Keratinocyte (primary cell): ENCODE results near the gene SLC25A30. TPM values are rescaled to one million over a fixed set of nuclear protein-coding genes. Genes with fewer than 3 reads are reported as not detected.

ENCODE experiments used
- DNase-seq: peaks from one replicate; pipeline ENCODE4 v3.0.0-alpha.2; 2011; ENCODE audit warnings: low read depth, missing footprints, low spot score
- FAIRE-seq: peaks from 2 replicates; lab custom pipeline; 2011; peaks lifted over from hg19 to GRCh38; lab: Jason Lieb, UNC
- H2AFZ ChIP-seq: 2 replicates; pipeline ENCODE4 v1.6.0; 2012; ENCODE audit warnings: low read length, control low read depth, inconsistent platforms; ENCODE audit not compliant: control insufficient read depth
- H3K27ac ChIP-seq: 2 replicates; pipeline ENCODE4 v1.5.1; 2011; ENCODE audit warnings: low read length; ENCODE audit not compliant: control insufficient read depth, insufficient read depth
- H3K27me3 ChIP-seq: 3 replicates; pipeline ENCODE4 v1.6.0; 2011; ENCODE audit warnings: low read length; ENCODE audit not compliant: control insufficient read depth, insufficient read depth; ENCODE audit errors: extremely low read depth
- H3K36me3 ChIP-seq, 2 experiments: 2 replicates in 1 of 2; 3 replicates in 1 of 2; pipeline ENCODE4 v1.5.1; 2011; ENCODE audit warnings: low read length in 2 of 2, mild to moderate bottlenecking in 1 of 2; ENCODE audit not compliant: control insufficient read depth in 2 of 2, insufficient read depth in 2 of 2; ENCODE audit errors: extremely low read depth in 1 of 2
- H3K4me1 ChIP-seq: 3 replicates; pipeline ENCODE4 v1.5.1; 2011; ENCODE audit warnings: low read length; ENCODE audit not compliant: control insufficient read depth, insufficient read depth; ENCODE audit errors: extremely low read depth
- H3K4me2 ChIP-seq: 3 replicates; pipeline ENCODE4 v1.6.0; 2011; ENCODE audit warnings: low read depth, low read length; ENCODE audit not compliant: control insufficient read depth, insufficient read depth; ENCODE audit errors: extremely low read depth
- H3K4me3 ChIP-seq, 3 experiments: fragments of 200-600 bp in 1 of 3; sonication (generic) in 1 of 3; 2 replicates in 2 of 3; 3 replicates in 1 of 3; pipeline ENCODE4 v1.5.1; 2011 to 2016; ENCODE audit warnings: low read length in 3 of 3, mild to moderate bottlenecking in 3 of 3, control low read depth in 2 of 3, inconsistent platforms in 1 of 3, low read depth in 1 of 3, mixed read lengths in 1 of 3, mixed run types in 1 of 3, moderate library complexity in 1 of 3; ENCODE audit not compliant: control insufficient read depth in 2 of 3, insufficient read depth in 2 of 3; ENCODE audit errors: extremely low read depth in 1 of 3
- H3K79me2 ChIP-seq: 2 replicates; pipeline ENCODE4 v1.6.0; 2012; ENCODE audit warnings: low read length; ENCODE audit not compliant: control insufficient read depth, insufficient read depth
- H3K9ac ChIP-seq: 3 replicates; pipeline ENCODE4 v1.6.0; 2011; ENCODE audit warnings: low read length; ENCODE audit not compliant: control insufficient read depth, insufficient read depth; ENCODE audit errors: extremely low read depth
- H3K9me1 ChIP-seq: 3 replicates; pipeline ENCODE4 v1.6.0; 2011; ENCODE audit warnings: low read length; ENCODE audit not compliant: control insufficient read depth, insufficient read depth; ENCODE audit errors: extremely low read depth
- H3K9me3 ChIP-seq: 2 replicates; pipeline ENCODE4 v1.5.1; 2012; ENCODE audit warnings: low read depth, low read length; ENCODE audit not compliant: control insufficient read depth
- H4K20me1 ChIP-seq: 3 replicates; pipeline ENCODE4 v1.6.0; 2011; ENCODE audit warnings: low read length; ENCODE audit not compliant: control insufficient read depth, insufficient read depth; ENCODE audit errors: extremely low read depth
- EZH2 ChIP-seq: IDR thresholded peaks from one replicate; pipeline ENCODE4 v1.6.1; 2012; ENCODE audit warnings: inconsistent platforms, mild to moderate bottlenecking, low read length, moderate library complexity
- dilution Hi-C: fragments of 300-500 bp; cut with MboI; formaldehyde crosslinking; loops from one replicate; pipeline ENCODE4 v1.7.0; 2020; ENCODE audit warnings: low sequenced_read_pairs; ENCODE audit not compliant: extremely low pct_ligation_motif_present
- polyA plus RNA-seq, 5 experiments: library from polyadenylated mRNA; depleted of rRNA in 3 of 5; stranded (reverse) in 3 of 5; stranded (forward) in 1 of 5; unstranded in 1 of 5; fragments of >200 nt; gene quantifications; 1 replicate in 1 of 5; 2 replicates in 3 of 5; 3 replicates in 1 of 5; pipeline versions ENCODE4 v1.2.1 to v1.2.3, GENCODE V29; 2011 to 2012; ENCODE audit warnings: missing spikeins in 2 of 5, low read depth in 1 of 5, low replicate concordance in 1 of 5
- TF ChIP-seq, protein P1 (sequence below), 3 experiments: IDR thresholded peaks in 1 of 3; conservative IDR thresholded peaks in 1 of 3; optimal IDR thresholded peaks in 1 of 3; 2 replicates in 2 of 3; 3 replicates in 1 of 3; pipeline versions ENCODE3 to v1.5.1; 2011; ENCODE audit warnings: low read length in 3 of 3, mild to moderate bottlenecking in 3 of 3, moderate library complexity in 2 of 3, control low read depth in 1 of 3, inconsistent platforms in 1 of 3; ENCODE audit not compliant: insufficient read depth in 2 of 3; ENCODE audit errors: extremely low read depth in 1 of 3

Gene SLC25A30
- polyA plus RNA-seq, 1 donor (not counting 4 experiments of a cell fraction or from before 2014, with no cell fraction given) = 24.5 TPM

DNA sequence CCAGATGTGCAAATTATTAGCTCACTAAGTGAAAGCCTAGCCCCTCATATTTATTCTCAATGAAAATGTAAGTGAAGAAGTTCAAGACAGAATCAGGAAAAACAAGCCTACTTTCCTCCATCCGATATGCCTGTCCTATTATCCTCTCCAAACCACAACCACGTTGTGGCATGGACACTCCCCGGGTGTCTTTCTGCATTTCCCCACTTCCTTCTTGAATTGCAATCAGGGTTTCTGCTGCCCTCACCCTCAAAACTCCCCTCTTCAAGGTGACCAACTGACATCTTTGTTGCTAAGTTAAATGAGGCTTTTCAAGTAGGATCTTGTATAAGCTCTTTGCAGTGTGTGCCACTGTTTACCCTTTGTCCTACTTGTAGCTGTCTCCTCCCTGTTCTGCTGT is 11.8 kb downstream of the SLC25A30 start:
- Histone ChIP-seq H3K27ac (no peak overlapping the region), H3K4me1 (no peaks in the 10 kb centered on the region), H2AFZ (no peak overlapping the region), H3K27me3 (no peaks in the 10 kb centered on the region), H3K4me2 (no peak overlapping the region), H3K9me3 (no peaks in the 10 kb centered on the region), H3K79me2 (peaks cover 4% of the 10 kb centered on the region), H3K9me1 (no peaks in the 10 kb centered on the region), H3K9ac (no peak overlapping the region), H3K4me3 (no peak overlapping the region), H4K20me1 (no peaks in the 10 kb centered on the region), H3K36me3 (peaks cover 23 to 39% of the 10 kb centered on the region in 2 experiments)
- TF ChIP-seq EZH2 = no peak
- TF ChIP-seq, protein P1, sequence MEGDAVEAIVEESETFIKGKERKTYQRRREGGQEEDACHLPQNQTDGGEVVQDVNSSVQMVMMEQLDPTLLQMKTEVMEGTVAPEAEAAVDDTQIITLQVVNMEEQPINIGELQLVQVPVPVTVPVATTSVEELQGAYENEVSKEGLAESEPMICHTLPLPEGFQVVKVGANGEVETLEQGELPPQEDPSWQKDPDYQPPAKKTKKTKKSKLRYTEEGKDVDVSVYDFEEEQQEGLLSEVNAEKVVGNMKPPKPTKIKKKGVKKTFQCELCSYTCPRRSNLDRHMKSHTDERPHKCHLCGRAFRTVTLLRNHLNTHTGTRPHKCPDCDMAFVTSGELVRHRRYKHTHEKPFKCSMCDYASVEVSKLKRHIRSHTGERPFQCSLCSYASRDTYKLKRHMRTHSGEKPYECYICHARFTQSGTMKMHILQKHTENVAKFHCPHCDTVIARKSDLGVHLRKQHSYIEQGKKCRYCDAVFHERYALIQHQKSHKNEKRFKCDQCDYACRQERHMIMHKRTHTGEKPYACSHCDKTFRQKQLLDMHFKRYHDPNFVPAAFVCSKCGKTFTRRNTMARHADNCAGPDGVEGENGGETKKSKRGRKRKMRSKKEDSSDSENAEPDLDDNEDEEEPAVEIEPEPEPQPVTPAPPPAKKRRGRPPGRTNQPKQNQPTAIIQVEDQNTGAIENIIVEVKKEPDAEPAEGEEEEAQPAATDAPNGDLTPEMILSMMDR (optimal IDR thresholded peaks at IDR 0.05 in 1 of 3, IDR thresholded peaks at IDR 0.05 in 1 of 3, conservative IDR thresholded peaks at IDR 0.05 in 1 of 3; ENCODE audit: extremely low read depth in 1 of 3, insufficient read depth in 2 of 3, low read length in 3 of 3) = no peak
- FAIRE-seq = no peak
- dilution Hi-C loops = no loop called here
- DNase-seq = no peak

DNA sequence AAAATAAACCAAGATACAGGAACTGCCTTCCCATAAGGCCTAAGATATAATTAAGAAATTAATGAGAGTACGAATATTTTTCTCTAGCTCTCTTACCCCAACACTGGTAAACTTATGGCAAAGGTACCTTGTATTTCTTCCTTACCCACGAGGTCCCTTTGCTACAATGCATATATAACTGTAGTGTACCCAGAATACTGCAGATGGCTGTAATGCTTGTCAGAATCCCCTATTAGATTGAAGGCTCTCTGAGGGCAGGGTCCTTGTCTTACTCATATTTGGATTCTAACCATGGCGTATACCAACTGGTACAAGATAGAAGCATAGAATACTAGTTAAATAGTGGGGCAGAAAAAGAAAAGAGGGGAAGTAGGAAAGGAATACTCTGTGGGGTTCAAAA is 15.1 kb downstream of the SLC25A30 start:
- H3K9me3 ChIP-seq = no peaks in the 10 kb centered on the region
- no peak overlapping the region for H3K9ac ChIP-seq
- no peaks in the 10 kb centered on the region for H3K27me3 ChIP-seq
- no peaks in the 10 kb centered on the region for H4K20me1 ChIP-seq
- no peak overlapping the region for H2AFZ ChIP-seq
- H3K36me3 ChIP-seq = peaks cover 23 to 28% of the 10 kb centered on the region in 2 experiments
- FAIRE-seq (no peak), DNase-seq (no peak)
- no peaks in the 10 kb centered on the region for H3K9me1 ChIP-seq
- H3K4me2 ChIP-seq = no peak overlapping the region
- dilution Hi-C loops = no loop called here
- no peak overlapping the region for H3K27ac ChIP-seq
- no peak for TF ChIP-seq EZH2
- TF ChIP-seq, protein P1 (optimal IDR thresholded peaks at IDR 0.05 in 1 of 3, IDR thresholded peaks at IDR 0.05 in 1 of 3, conservative IDR thresholded peaks at IDR 0.05 in 1 of 3; ENCODE audit: extremely low read depth in 1 of 3, insufficient read depth in 2 of 3, low read length in 3 of 3) = no peak
- H3K79me2 ChIP-seq = no peaks in the 10 kb centered on the region
- no peak overlapping the region for H3K4me3 ChIP-seq
- no peaks in the 10 kb centered on the region for H3K4me1 ChIP-seq
